GM23248 (cell line): Measurements from ENCODE around the gene IL17REL.

Source experiments
- EZH2 ChIP-seq: fragments of 200-600 bp; sonication (generic); IDR thresholded peaks from 2 replicates; pipeline ENCODE4 v1.6.1; 2018; ENCODE audit warnings: antibody characterized with exemption, mild to moderate bottlenecking; ENCODE audit not compliant: insufficient read depth, poor library complexity, severe bottlenecking
- EZH2phosphoT487 ChIP-seq: fragments of 200-600 bp; sonication (generic); IDR thresholded peaks from 2 replicates; pipeline ENCODE4 v1.6.1; 2018; ENCODE audit warnings: antibody characterized with exemption, moderate library complexity, mild to moderate bottlenecking, low read depth; ENCODE audit not compliant: insufficient read depth

DNA sequence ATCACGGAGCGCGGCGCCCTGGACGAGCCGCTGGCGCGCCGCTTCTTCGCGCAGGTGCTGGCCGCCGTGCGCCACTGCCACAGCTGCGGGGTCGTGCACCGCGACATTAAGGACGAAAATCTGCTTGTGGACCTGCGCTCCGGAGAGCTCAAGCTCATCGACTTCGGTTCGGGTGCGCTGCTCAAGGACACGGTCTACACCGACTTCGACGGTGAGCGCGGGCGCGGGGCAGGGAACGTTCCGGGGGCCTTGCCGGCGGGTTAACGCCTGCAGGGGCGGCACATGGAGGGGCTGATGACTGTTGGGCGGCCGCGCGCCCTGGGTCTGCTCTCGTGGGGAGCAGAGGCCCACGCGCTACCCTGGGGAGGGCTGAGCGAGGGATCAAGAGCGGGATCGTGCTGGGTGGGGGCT is 51.0 kb downstream of the IL17REL start:
- TF ChIP-seq EZH2 = no peak
- no peak for TF ChIP-seq EZH2phosphoT487
